Immature natural killer cell (primary cell): Measurements from ENCODE around the gene PLEK2. TPM values are rescaled to one million over a fixed set of nuclear protein-coding genes. Genes with fewer than 3 reads are reported as not detected.
A peak's percentile ranks its signal among the peaks of the same experiment; 100 is the strongest.
"Not testable (repeated sequence)": the region's sequence is repeated elsewhere in the genome, so short reads cannot be mapped to it uniquely, and the experiment has no call there.

Source experiments
- DNase-seq, 3 donors: peaks; one replicate each; pipeline ENCODE4 v3.0.0; 2022; ENCODE audit warnings: mixed read lengths in 1 of 3
- H3K27ac Mint-ChIP-seq, 6 donors: one replicate each; pipeline ENCODE4 v1.8.0; 2020; ENCODE audit warnings: mixed read lengths in 6 of 6, mild to moderate bottlenecking in 5 of 6, inconsistent platforms in 4 of 6, moderate library complexity in 3 of 6
- H3K27me3 Mint-ChIP-seq, 3 donors: one replicate each; pipeline ENCODE4 v1.8.0; 2020 to 2021; ENCODE audit warnings: low read depth in 3 of 3, mild to moderate bottlenecking in 3 of 3, mixed read lengths in 3 of 3, moderate library complexity in 3 of 3, inconsistent platforms in 1 of 3
- H3K36me3 Mint-ChIP-seq, 3 donors: one replicate each; pipeline ENCODE4 v1.8.0; 2020; ENCODE audit warnings: mixed read lengths in 3 of 3, inconsistent platforms in 2 of 3, mild to moderate bottlenecking in 2 of 3
- H3K4me1 Mint-ChIP-seq, 2 donors: one replicate each; pipeline ENCODE4 v1.8.0; 2020; ENCODE audit warnings: inconsistent platforms in 2 of 2, mild to moderate bottlenecking in 2 of 2, mixed read lengths in 2 of 2, moderate library complexity in 1 of 2
- H3K4me3 Mint-ChIP-seq, 5 donors: one replicate each; pipeline ENCODE4 v1.8.0; 2020; ENCODE audit warnings: mild to moderate bottlenecking in 5 of 5, mixed read lengths in 5 of 5, inconsistent platforms in 3 of 5, moderate library complexity in 3 of 5
- H3K9me3 Mint-ChIP-seq, 6 donors: one replicate each; pipeline ENCODE4 v1.8.0; 2020; ENCODE audit warnings: mild to moderate bottlenecking in 6 of 6, mixed read lengths in 6 of 6, inconsistent platforms in 4 of 6, moderate library complexity in 3 of 6
- polyA plus RNA-seq, 3 donors: library from polyadenylated mRNA; unstranded; fragments of 300-500 nt; fragmentation: Illumina TruSeq; gene quantifications; one replicate each; pipeline ENCODE4 v1.2.3, GENCODE V29; 2021

PLEK2 gene
- polyA plus RNA-seq, 3 donors from 2014 or later: not detected

GRCh38 chr14:67408122-67408801, 3.7 kb downstream of the PLEK2 start:
- H3K9me3 Mint-ChIP-seq, H3K4me1 Mint-ChIP-seq, H3K27ac Mint-ChIP-seq, H3K36me3 Mint-ChIP-seq, DNase-seq, H3K4me3 Mint-ChIP-seq: not testable (repeated sequence)
- peaks cover 0 to 11% (median 2%) of the 10 kb centered on the region in 3 donors for H3K27me3 Mint-ChIP-seq

- Mint-ChIP-seq H3K36me3 (no peaks in the 10 kb centered on the region), H3K4me3 (no peak overlapping the region), H3K27ac (no peak overlapping the region), H3K4me1 (no peaks in the 10 kb centered on the region), H3K9me3 (no peaks in the 10 kb centered on the region), H3K27me3 (peaks cover 0 to 9% (median 3%) of the 10 kb centered on the region in 3 donors)
- no peak for DNase-seq
These were observed 6.2 kb downstream of the PLEK2 start for GRCh38 chr14:67405771-67406170.

GRCh38 chr14:67400434-67400833, 11.5 kb downstream of the PLEK2 start:
- no peaks in the 10 kb centered on the region for H3K36me3 Mint-ChIP-seq
- peaks cover 0 to 9% (median 3%) of the 10 kb centered on the region in 3 donors for H3K27me3 Mint-ChIP-seq
- H3K4me1 Mint-ChIP-seq: no peaks in the 10 kb centered on the region
- H3K27ac Mint-ChIP-seq: no peak overlapping the region
- no peaks in the 10 kb centered on the region for H3K9me3 Mint-ChIP-seq
- no peak for DNase-seq
- H3K4me3 Mint-ChIP-seq: no peak overlapping the region

DNA sequence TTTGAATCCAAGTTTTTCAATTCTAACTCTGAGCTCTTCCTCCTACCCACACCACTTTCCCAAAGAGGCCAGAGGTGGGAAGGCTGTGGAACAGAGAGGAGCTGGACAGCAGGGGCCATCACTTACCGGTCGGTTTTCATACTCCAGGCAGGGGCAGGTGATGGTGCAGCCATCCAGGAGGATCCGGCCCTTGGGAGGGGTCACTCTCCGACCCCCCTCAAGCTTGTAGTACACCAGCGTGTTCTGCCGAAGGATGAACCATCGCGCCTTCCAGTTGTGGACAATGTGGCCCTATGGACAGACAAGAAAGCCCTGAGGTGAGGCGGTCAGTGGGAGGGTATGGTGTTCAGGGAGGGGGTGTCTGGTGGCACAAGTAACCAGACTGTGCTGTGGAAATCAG, 14.4 kb downstream of the PLEK2 start:
- Mint-ChIP-seq H3K4me3 (no peak overlapping the region), H3K4me1 (no peaks in the 10 kb centered on the region), H3K9me3 (no peaks in the 10 kb centered on the region), H3K36me3 (no peaks in the 10 kb centered on the region), H3K27me3 (peaks cover 1 to 7% (median 3%) of the 10 kb centered on the region in 3 donors), H3K27ac (no peak overlapping the region)
- DNase-seq: no peak

DNA sequence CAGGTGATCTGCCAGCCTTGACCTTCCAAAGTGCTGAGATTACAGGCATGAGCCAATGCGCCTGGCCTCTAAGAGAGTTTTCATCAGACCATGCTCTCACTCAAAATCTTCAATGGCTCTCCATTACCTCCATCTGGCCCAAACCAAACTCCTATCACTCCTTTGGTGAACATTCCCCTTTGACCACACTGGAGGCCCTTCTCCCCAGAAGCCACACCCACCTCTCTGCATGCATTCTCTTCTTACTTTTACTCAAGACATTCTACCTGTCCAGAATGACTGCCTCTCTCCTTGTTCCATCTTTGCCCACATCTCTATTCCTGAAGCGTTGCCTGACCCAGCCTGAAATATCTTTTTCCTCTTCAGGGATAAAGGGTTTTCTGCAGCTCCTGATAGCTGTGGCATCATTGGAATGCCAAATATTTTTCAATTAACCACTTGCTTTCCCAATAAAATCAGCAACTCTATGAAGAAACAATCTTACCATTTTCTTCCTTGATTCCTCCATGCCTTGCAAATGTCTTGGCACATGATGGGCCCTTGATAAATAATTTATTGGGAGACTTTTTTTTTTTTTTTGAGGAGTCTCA, 15.5 kb downstream of the PLEK2 start:
- no peak overlapping the region for H3K27ac Mint-ChIP-seq
- H3K4me3 Mint-ChIP-seq: no peak overlapping the region
- no peaks in the 10 kb centered on the region for H3K36me3 Mint-ChIP-seq
- DNase-seq: no peak
- no peaks in the 10 kb centered on the region for H3K9me3 Mint-ChIP-seq
- H3K27me3 Mint-ChIP-seq: peaks cover 1 to 3% (median 2%) of the 10 kb centered on the region in 3 donors
- no peaks in the 10 kb centered on the region for H3K4me1 Mint-ChIP-seq

DNA sequence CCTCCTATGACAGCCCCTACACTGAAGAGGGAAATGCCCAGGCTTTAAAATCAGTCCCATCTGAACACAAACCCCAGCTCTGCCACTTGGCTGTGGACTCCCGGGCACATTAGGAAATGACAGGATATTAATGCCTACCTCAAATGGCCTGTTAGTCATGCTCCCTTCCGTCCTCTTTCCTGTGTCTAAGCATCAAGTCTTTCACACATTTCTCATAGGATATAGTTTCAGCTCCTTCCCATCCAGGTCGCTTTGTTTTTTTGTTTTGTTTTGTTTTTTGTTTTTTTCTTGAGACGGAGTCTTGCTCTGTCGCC, 16.1 kb downstream of the PLEK2 start:
- DNase-seq: no peak
- H3K4me1 Mint-ChIP-seq: no peaks in the 10 kb centered on the region
- H3K27ac Mint-ChIP-seq: no peak overlapping the region
- no peaks in the 10 kb centered on the region for H3K36me3 Mint-ChIP-seq
- no peaks in the 10 kb centered on the region for H3K9me3 Mint-ChIP-seq
- no peak overlapping the region for H3K4me3 Mint-ChIP-seq
- peaks cover 1 to 3% (median 2%) of the 10 kb centered on the region in 3 donors for H3K27me3 Mint-ChIP-seq

- H3K36me3 Mint-ChIP-seq: no peaks in the 10 kb centered on the region
- peaks cover 1 to 3% (median 2%) of the 10 kb centered on the region in 3 donors for H3K27me3 Mint-ChIP-seq
- H3K4me1 Mint-ChIP-seq: no peaks in the 10 kb centered on the region
- DNase-seq: no peak
- H3K4me3 Mint-ChIP-seq: no peak overlapping the region
- H3K27ac Mint-ChIP-seq: no peak overlapping the region
- no peaks in the 10 kb centered on the region for H3K9me3 Mint-ChIP-seq
These were observed 16.7 kb downstream of the PLEK2 start for GRCh38 chr14:67395086-67395875.

- Mint-ChIP-seq H3K4me3 (no peak overlapping the region), H3K27me3 (peaks cover 0 to 2% (median 1%) of the 10 kb centered on the region in 3 donors), H3K36me3 (no peaks in the 10 kb centered on the region), H3K4me1 (no peaks in the 10 kb centered on the region), H3K27ac (no peak overlapping the region), H3K9me3 (no peaks in the 10 kb centered on the region)
- no peak for DNase-seq
These were observed 18.3 kb downstream of the PLEK2 start for GRCh38 chr14:67393689-67394088.

DNA sequence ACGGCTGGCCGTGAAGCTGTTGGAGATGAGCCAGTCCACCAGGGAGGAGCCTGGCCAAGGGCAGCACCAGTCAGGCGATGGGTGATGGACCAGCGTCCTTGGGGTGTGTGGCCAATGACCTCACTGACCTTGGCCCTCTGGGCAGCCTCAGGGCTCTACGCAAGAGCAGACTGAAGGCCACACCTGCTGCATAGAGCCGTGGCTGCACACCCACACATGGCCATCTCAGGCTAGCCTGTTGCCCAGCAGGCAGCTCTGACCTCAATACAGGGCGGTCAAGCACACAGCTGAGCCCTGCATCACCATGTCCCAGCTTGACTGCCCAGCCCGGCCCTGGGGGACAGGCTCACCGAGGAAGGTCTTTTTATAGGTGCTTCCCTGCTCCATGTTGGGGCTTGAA, 19.2 kb downstream of the PLEK2 start:
- Mint-ChIP-seq H3K27ac (no peak overlapping the region), H3K27me3 (peaks cover 0 to 2% (median 1%) of the 10 kb centered on the region in 3 donors)

GRCh38 chr14:67392123-67392522, 19.8 kb downstream of the PLEK2 start:
- DNase-seq: no peak
- H3K36me3 Mint-ChIP-seq: no peaks in the 10 kb centered on the region
- no peaks in the 10 kb centered on the region for H3K4me1 Mint-ChIP-seq
- no peak overlapping the region for H3K27ac Mint-ChIP-seq
- no peaks in the 10 kb centered on the region for H3K9me3 Mint-ChIP-seq
- no peak overlapping the region for H3K4me3 Mint-ChIP-seq
- peaks cover 0 to 2% (median 1%) of the 10 kb centered on the region in 3 donors for H3K27me3 Mint-ChIP-seq

More for the DNA sequence above, 19.2 kb downstream of the PLEK2 start:
- Mint-ChIP-seq H3K36me3 (no peaks in the 10 kb centered on the region), H3K4me3 (no peak overlapping the region), H3K9me3 (no peaks in the 10 kb centered on the region), H3K4me1 (no peaks in the 10 kb centered on the region)
- DNase-seq: no peak

DNA sequence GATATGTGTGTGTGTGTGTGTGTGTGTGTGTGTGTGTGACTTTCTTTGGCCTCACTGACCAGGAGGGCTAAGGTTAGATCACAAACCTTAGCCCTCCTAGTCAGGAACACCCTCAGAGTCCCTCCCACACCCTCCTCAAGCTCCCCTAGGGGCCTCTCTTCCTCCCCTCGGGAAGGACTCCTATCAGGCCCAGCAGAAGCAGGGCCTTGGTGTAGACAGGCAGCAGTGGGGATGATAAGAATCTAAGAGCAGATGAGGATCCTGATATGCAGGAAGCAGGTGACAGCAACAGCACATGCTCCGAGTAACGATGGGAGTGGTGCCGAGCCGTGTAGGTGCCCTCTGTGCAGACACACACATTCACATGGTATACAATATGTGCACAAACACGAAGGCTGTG, 20.7 kb downstream of the PLEK2 start:
- Mint-ChIP-seq H3K4me3 (no peak overlapping the region), H3K27ac (no peak overlapping the region), H3K9me3 (no peaks in the 10 kb centered on the region), H3K36me3 (peaks cover 0 to 7% (median 0%) of the 10 kb centered on the region in 3 donors), H3K27me3 (peaks cover 0 to 2% (median 1%) of the 10 kb centered on the region in 3 donors), H3K4me1 (no peaks in the 10 kb centered on the region)
- DNase-seq: no peak

- Mint-ChIP-seq H3K36me3 (peaks cover 6 to 18% (median 6%) of the 10 kb centered on the region in 3 donors), H3K9me3 (no peaks in the 10 kb centered on the region), H3K27me3 (peaks cover 0 to 2% (median 1%) of the 10 kb centered on the region in 3 donors), H3K4me3 (no peak overlapping the region), H3K27ac (no peak overlapping the region), H3K4me1 (no peaks in the 10 kb centered on the region)
- DNase-seq: no peak
These were observed 22.0 kb downstream of the PLEK2 start for GRCh38 chr14:67389811-67390534.

DNA sequence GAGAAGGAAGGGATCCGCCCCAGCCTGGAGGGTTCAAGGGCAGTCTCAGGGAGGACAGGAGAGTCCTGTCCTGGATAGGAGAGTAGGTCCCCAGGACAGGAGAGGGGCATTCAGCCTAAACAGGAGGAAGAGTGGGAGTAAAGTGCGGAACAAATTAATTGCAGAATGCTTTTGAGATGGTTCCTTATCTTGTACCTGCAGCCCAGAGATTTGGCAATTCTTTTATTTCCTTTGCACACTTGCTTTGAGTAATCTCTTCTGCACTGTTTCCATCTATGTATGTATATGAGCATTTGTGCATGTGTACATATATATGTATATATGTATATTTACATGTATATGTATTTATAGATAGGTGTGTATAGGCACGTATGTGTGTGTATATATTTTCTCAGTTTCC, 22.7 kb downstream of the PLEK2 start:
- Mint-ChIP-seq H3K36me3 (peaks cover 6 to 25% (median 8%) of the 10 kb centered on the region in 3 donors), H3K4me1 (no peaks in the 10 kb centered on the region), H3K27ac (no peak overlapping the region), H3K27me3 (peaks cover 0 to 2% (median 0%) of the 10 kb centered on the region in 3 donors), H3K9me3 (no peaks in the 10 kb centered on the region), H3K4me3 (no peak overlapping the region)
- DNase-seq: no peak

GRCh38 chr14:67387195-67387594, 24.8 kb downstream of the PLEK2 start:
- Mint-ChIP-seq H3K9me3 (no peaks in the 10 kb centered on the region), H3K4me3 (no peak overlapping the region), H3K36me3 (peaks cover 16 to 44% (median 16%) of the 10 kb centered on the region in 3 donors), H3K27ac (peak overlapping the region in 1 of 6 donors; percentile 23), H3K4me1 (no peaks in the 10 kb centered on the region), H3K27me3 (no peaks in the 10 kb centered on the region)
- DNase-seq: no peak
